ENCODE data around the gene BRF1.

DNA sequence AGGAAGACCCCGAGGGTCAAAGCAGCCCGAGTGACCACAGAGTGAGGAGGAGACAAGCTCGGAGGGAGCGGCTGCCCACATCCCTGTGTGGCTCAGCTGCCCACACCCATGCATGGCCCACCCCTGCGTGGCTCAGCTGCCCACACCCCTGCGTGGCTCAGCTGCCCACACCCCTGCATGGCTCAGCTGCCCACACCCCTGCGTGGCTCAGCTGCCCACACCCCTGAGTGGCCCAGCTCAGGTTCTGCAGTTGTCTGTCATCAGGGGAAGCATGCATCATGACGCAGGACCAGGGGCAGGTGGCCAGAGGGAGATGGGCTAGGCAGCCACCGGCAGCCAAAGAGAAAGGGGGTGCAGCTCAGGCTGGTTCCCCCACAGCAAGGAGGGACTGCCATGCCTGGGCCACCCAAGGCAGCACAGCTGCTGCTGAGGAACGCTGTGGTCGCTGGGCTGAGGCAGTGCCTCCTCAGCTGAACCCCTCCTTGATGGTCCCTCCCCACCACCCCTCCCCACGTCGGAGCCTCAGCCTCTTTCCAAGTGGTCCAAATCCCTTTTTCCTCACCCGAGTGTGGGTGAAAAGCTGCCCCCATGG, 86.4 kb downstream of the BRF1 start:
- TF ChIP-seq, protein P1, sequence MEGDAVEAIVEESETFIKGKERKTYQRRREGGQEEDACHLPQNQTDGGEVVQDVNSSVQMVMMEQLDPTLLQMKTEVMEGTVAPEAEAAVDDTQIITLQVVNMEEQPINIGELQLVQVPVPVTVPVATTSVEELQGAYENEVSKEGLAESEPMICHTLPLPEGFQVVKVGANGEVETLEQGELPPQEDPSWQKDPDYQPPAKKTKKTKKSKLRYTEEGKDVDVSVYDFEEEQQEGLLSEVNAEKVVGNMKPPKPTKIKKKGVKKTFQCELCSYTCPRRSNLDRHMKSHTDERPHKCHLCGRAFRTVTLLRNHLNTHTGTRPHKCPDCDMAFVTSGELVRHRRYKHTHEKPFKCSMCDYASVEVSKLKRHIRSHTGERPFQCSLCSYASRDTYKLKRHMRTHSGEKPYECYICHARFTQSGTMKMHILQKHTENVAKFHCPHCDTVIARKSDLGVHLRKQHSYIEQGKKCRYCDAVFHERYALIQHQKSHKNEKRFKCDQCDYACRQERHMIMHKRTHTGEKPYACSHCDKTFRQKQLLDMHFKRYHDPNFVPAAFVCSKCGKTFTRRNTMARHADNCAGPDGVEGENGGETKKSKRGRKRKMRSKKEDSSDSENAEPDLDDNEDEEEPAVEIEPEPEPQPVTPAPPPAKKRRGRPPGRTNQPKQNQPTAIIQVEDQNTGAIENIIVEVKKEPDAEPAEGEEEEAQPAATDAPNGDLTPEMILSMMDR (IDR thresholded peaks at IDR 0.05): no peak
- TF ChIP-seq POLR2A (IDR thresholded peaks at IDR 0.05): no peak
